ENCODE data around the gene HNF1A.

Gene HNF1A

GRCh38 chr12:121018860-121019617 is 40.7 kb downstream of the HNF1A start:
- H3K27me3 ChIP-seq (ENCODE audit: control insufficient read depth in 1 of 2, insufficient read depth in 2 of 2, low read length in 2 of 2) = no peaks in the 10 kb centered on the region
- no peak overlapping the region for H3K27ac ChIP-seq (ENCODE audit: low read depth, low read length)
- no peaks in the 10 kb centered on the region for H3K9me3 ChIP-seq (ENCODE audit: low read length)
- no peak overlapping the region for H3K4me3 ChIP-seq (ENCODE audit: low read depth in 1 of 2, low read length in 2 of 2)
- H3K36me3 ChIP-seq (ENCODE audit: insufficient read depth, low read length) = no peaks in the 10 kb centered on the region
- peaks cover 11% of the 10 kb centered on the region for H3K4me1 ChIP-seq (ENCODE audit: insufficient read depth, low read length)
- H3K9ac ChIP-seq (ENCODE audit: low read length) = no peak overlapping the region

- Histone ChIP-seq H3K9me3 (ENCODE audit: low read length) (no peaks in the 10 kb centered on the region), H3K4me1 (ENCODE audit: insufficient read depth, low read length) (no peaks in the 10 kb centered on the region), H3K27ac (ENCODE audit: low read depth, low read length) (no peak overlapping the region), H3K4me3 (ENCODE audit: low read depth in 1 of 2, low read length in 2 of 2) (no peak overlapping the region), H3K36me3 (ENCODE audit: insufficient read depth, low read length) (no peaks in the 10 kb centered on the region), H3K27me3 (ENCODE audit: control insufficient read depth in 1 of 2, insufficient read depth in 2 of 2, low read length in 2 of 2) (no peaks in the 10 kb centered on the region), H3K9ac (ENCODE audit: low read length) (no peak overlapping the region)
Measured at GRCh38 chr12:121021754-121022153, 43.4 kb downstream of the HNF1A start.

DNA sequence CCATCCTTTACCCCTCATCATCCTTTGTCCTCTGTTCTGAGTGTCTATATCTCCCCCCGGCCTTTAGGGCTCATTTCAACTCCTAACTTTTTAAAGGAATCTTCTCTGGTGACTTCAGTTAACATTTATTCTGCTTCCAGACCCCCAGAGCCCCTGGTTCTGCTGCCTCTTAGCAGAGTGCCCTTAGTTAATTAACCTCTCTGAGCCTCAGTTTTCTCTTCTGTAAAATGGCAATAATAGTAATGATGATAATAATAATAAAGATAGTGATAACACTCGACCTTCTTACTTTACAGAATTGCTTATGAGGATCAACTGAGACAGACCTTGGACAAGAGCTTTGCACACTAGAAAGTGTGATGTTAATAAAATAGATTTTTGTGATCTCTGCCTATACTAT is 44.4 kb downstream of the HNF1A start:
- no peaks in the 10 kb centered on the region for H3K4me1 ChIP-seq (ENCODE audit: insufficient read depth, low read length)
- no peaks in the 10 kb centered on the region for H3K9me3 ChIP-seq (ENCODE audit: low read length)
- H3K9ac ChIP-seq (ENCODE audit: low read length) = no peak overlapping the region
- H3K36me3 ChIP-seq (ENCODE audit: insufficient read depth, low read length) = no peaks in the 10 kb centered on the region
- no peak overlapping the region for H3K27ac ChIP-seq (ENCODE audit: low read depth, low read length)
- H3K27me3 ChIP-seq (ENCODE audit: control insufficient read depth in 1 of 2, insufficient read depth in 2 of 2, low read length in 2 of 2) = no peaks in the 10 kb centered on the region
- no peak overlapping the region for H3K4me3 ChIP-seq (ENCODE audit: low read depth in 1 of 2, low read length in 2 of 2)

GRCh38 chr12:121023799-121024198 is 45.5 kb downstream of the HNF1A start:
- H3K9me3 ChIP-seq (ENCODE audit: low read length) = no peaks in the 10 kb centered on the region
- H3K9ac ChIP-seq (ENCODE audit: low read length) = no peak overlapping the region
- H3K4me1 ChIP-seq (ENCODE audit: insufficient read depth, low read length) = no peaks in the 10 kb centered on the region
- no peaks in the 10 kb centered on the region for H3K27me3 ChIP-seq (ENCODE audit: control insufficient read depth in 1 of 2, insufficient read depth in 2 of 2, low read length in 2 of 2)
- H3K36me3 ChIP-seq (ENCODE audit: insufficient read depth, low read length) = no peaks in the 10 kb centered on the region
- H3K27ac ChIP-seq (ENCODE audit: low read depth, low read length) = no peak overlapping the region
- no peak overlapping the region for H3K4me3 ChIP-seq (ENCODE audit: low read depth in 1 of 2, low read length in 2 of 2)

- Histone ChIP-seq H3K36me3 (ENCODE audit: insufficient read depth, low read length) (no peaks in the 10 kb centered on the region), H3K9ac (ENCODE audit: low read length) (no peak overlapping the region), H3K4me1 (ENCODE audit: insufficient read depth, low read length) (no peaks in the 10 kb centered on the region), H3K9me3 (ENCODE audit: low read length) (no peaks in the 10 kb centered on the region), H3K27me3 (ENCODE audit: control insufficient read depth in 1 of 2, insufficient read depth in 2 of 2, low read length in 2 of 2) (no peaks in the 10 kb centered on the region), H3K27ac (ENCODE audit: low read depth, low read length) (no peak overlapping the region), H3K4me3 (ENCODE audit: low read depth in 1 of 2, low read length in 2 of 2) (no peak overlapping the region)
Measured at GRCh38 chr12:121025442-121026226, 47.3 kb downstream of the HNF1A start.

DNA sequence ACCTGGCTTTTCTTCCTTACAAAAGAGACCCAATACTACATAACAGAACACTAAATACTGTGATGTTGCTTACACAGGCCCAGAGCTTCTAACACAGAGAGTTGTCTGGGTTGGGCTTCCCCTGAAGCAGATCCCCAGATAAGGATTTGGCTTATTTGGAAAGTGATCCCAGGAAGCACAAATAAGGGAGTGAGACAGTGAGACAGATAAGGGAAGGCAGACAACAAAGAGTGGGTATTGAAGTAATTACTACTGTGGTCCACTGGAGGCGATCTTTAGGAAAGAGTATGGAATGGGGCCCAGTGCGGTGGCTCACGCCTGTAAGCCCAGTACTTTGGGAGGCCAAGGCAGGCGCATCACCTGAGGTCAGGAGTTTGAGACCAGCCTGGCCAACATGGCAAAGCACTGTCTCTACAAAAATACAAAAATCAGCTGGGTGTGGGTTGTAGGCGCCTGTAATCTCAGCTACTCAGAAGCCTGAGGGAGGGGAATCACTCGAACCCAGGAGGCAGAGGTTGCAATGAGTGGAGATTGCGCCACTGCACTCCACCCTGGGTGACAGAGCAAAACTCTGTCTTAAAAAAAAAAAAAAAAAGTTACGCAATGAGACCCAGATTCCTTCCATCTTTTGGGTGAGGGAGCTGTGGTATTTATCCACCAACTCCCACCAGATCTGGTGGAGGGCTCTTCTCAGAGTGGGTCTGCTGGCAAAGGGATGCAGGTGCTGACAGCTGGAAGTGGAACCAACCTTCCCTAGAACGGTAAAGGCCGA is 48.1 kb downstream of the HNF1A start:
- H3K4me3 ChIP-seq (ENCODE audit: low read depth in 1 of 2, low read length in 2 of 2) = no peak overlapping the region
- no peaks in the 10 kb centered on the region for H3K9me3 ChIP-seq (ENCODE audit: low read length)
- no peaks in the 10 kb centered on the region for H3K4me1 ChIP-seq (ENCODE audit: insufficient read depth, low read length)
- H3K9ac ChIP-seq (ENCODE audit: low read length) = no peak overlapping the region
- no peak overlapping the region for H3K27ac ChIP-seq (ENCODE audit: low read depth, low read length)
- H3K36me3 ChIP-seq (ENCODE audit: insufficient read depth, low read length) = no peaks in the 10 kb centered on the region
- no peaks in the 10 kb centered on the region for H3K27me3 ChIP-seq (ENCODE audit: control insufficient read depth in 1 of 2, insufficient read depth in 2 of 2, low read length in 2 of 2)

- Histone ChIP-seq H3K9me3 (ENCODE audit: low read length) (no peaks in the 10 kb centered on the region), H3K9ac (ENCODE audit: low read length) (no peak overlapping the region), H3K36me3 (ENCODE audit: insufficient read depth, low read length) (no peaks in the 10 kb centered on the region), H3K27ac (ENCODE audit: low read depth, low read length) (no peak overlapping the region), H3K4me1 (ENCODE audit: insufficient read depth, low read length) (no peaks in the 10 kb centered on the region), H3K27me3 (ENCODE audit: control insufficient read depth in 1 of 2, insufficient read depth in 2 of 2, low read length in 2 of 2) (no peaks in the 10 kb centered on the region), H3K4me3 (ENCODE audit: low read depth in 1 of 2, low read length in 2 of 2) (no peak overlapping the region)
Measured at GRCh38 chr12:121030576-121031212, 52.4 kb downstream of the HNF1A start.

- no peak overlapping the region for H3K9ac ChIP-seq (ENCODE audit: low read length)
- no peaks in the 10 kb centered on the region for H3K4me1 ChIP-seq (ENCODE audit: insufficient read depth, low read length)
Measured at GRCh38 chr12:121033625-121034349, 55.4 kb downstream of the HNF1A start.

GRCh38 chr12:121034616-121035305 is 56.4 kb downstream of the HNF1A start:
- no peaks in the 10 kb centered on the region for H3K4me1 ChIP-seq (ENCODE audit: insufficient read depth, low read length)

More at GRCh38 chr12:121033625-121034349, 55.4 kb downstream of the HNF1A start:
- no peak overlapping the region for H3K4me3 ChIP-seq (ENCODE audit: low read depth in 1 of 2, low read length in 2 of 2)
- no peaks in the 10 kb centered on the region for H3K36me3 ChIP-seq (ENCODE audit: insufficient read depth, low read length)
- no peaks in the 10 kb centered on the region for H3K9me3 ChIP-seq (ENCODE audit: low read length)
- H3K27ac ChIP-seq (ENCODE audit: low read depth, low read length) = no peak overlapping the region
- no peaks in the 10 kb centered on the region for H3K27me3 ChIP-seq (ENCODE audit: control insufficient read depth in 1 of 2, insufficient read depth in 2 of 2, low read length in 2 of 2)

DNA sequence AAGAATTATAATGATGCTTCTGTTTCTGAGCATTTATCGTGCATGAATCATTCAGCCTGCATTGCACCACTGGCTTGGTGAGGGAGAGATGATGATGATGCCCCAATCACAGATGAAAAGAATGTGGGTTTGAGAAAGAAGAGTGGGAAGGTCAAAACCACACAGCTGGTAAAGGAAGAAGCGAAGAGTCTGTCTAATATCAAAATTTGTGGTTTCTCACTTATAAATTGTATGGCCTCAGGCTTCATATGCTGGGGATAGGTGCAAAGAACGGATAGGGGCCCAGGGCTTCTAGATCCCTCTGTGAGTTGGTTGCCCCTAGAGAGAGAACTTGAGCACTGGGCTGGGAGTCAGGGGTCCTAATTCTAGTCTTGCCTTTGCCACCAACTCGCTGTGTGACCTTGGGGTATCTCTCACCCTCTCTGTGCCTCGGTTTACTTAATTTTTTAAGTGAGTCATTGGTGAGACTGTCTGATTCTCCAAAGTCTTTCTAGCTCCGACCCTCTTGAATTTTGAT is 58.5 kb downstream of the HNF1A start:
- H3K36me3 ChIP-seq (ENCODE audit: insufficient read depth, low read length) = no peaks in the 10 kb centered on the region
- H3K9me3 ChIP-seq (ENCODE audit: low read length) = no peaks in the 10 kb centered on the region
- H3K27ac ChIP-seq (ENCODE audit: low read depth, low read length) = no peak overlapping the region
- no peak overlapping the region for H3K9ac ChIP-seq (ENCODE audit: low read length)
- no peaks in the 10 kb centered on the region for H3K27me3 ChIP-seq (ENCODE audit: control insufficient read depth in 1 of 2, insufficient read depth in 2 of 2, low read length in 2 of 2)
- H3K4me3 ChIP-seq (ENCODE audit: low read depth in 1 of 2, low read length in 2 of 2) = no peak overlapping the region
- no peaks in the 10 kb centered on the region for H3K4me1 ChIP-seq (ENCODE audit: insufficient read depth, low read length)

More at GRCh38 chr12:121034616-121035305, 56.4 kb downstream of the HNF1A start:
- H3K9ac ChIP-seq (ENCODE audit: low read length) = no peak overlapping the region
- no peak overlapping the region for H3K4me3 ChIP-seq (ENCODE audit: low read depth in 1 of 2, low read length in 2 of 2)
- no peaks in the 10 kb centered on the region for H3K9me3 ChIP-seq (ENCODE audit: low read length)
- no peak overlapping the region for H3K27ac ChIP-seq (ENCODE audit: low read depth, low read length)
- H3K27me3 ChIP-seq (ENCODE audit: control insufficient read depth in 1 of 2, insufficient read depth in 2 of 2, low read length in 2 of 2) = no peaks in the 10 kb centered on the region
- H3K36me3 ChIP-seq (ENCODE audit: insufficient read depth, low read length) = no peaks in the 10 kb centered on the region
